ENCODE data around the gene AKAP6.

The AKAP6 gene

DNA sequence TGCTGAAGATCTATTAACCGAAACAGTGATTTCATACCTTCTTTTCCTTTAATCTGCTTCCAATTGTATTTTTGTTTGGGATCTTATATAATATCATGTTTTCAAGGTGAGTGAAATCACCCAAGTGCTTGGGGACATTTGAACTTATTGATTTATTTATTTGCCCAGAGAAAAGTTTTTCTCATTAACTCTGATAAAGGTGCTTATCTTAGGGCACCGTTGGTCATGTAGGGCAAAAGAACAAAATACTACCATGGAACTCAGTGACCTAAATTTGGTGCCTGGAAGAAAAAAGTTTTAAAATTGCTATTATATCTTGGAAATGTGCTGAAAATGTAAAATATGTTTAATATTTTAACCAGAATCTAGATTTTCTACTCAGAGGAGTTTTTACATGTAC lies 402.2 kb downstream of the AKAP6 start:
- no peaks in the 10 kb centered on the region for H4K20me1 ChIP-seq (ENCODE audit: control insufficient read depth, insufficient read depth, low read depth, low read length)
- H3K4me1 ChIP-seq (ENCODE audit: control insufficient read depth, low read length) = no peaks in the 10 kb centered on the region
- H3K79me2 ChIP-seq (ENCODE audit: control insufficient read depth, low read length) = no peaks in the 10 kb centered on the region
- TF ChIP-seq EZH2phosphoT487 (IDR thresholded peaks at IDR 0.05; ENCODE audit: borderline replicate concordance, low read length) = no peak
- H3K4me2 ChIP-seq (ENCODE audit: low read length) = no peak overlapping the region
- H3K27ac ChIP-seq (ENCODE audit: low read depth, low read length) = no peak overlapping the region
- H3K36me3 ChIP-seq (ENCODE audit: control insufficient read depth, low read length) = no peaks in the 10 kb centered on the region
- H3K4me3 ChIP-seq (ENCODE audit: low read length) = no peak overlapping the region
- no peaks in the 10 kb centered on the region for H3F3A ChIP-seq (ENCODE audit: control insufficient read depth, insufficient read depth)
- no peaks in the 10 kb centered on the region for H3K9me3 ChIP-seq (ENCODE audit: control insufficient read depth, insufficient read depth, low read length)
- no peaks in the 10 kb centered on the region for H3K9me2 ChIP-seq (replicated peaks; ENCODE audit: control insufficient read depth, low read length)
- H3K27me3 ChIP-seq (ENCODE audit: control insufficient read depth, low read length) = no peaks in the 10 kb centered on the region

DNA sequence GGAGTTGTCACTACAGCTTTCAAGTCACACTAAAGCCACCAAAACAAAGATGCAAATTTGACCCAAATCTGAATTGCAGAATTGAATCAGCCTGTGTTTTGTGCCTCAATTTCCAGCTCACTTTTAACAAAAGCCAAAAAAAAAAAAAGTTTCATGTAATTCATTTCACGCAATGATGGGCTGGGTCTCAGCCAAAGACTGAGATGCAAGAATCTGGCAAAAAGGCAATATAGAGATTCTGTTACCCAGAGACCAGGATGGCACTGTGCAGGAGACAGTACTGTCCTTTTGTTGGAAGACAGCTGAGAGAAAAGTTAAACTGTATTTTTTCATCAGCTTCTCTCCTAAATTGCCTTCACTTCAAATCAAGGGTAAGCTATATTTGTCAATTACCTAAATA lies 403.9 kb downstream of the AKAP6 start:
- no peaks in the 10 kb centered on the region for H3K9me2 ChIP-seq (replicated peaks; ENCODE audit: control insufficient read depth, low read length)
- H4K20me1 ChIP-seq (ENCODE audit: control insufficient read depth, insufficient read depth, low read depth, low read length) = no peaks in the 10 kb centered on the region
- no peaks in the 10 kb centered on the region for H3K79me2 ChIP-seq (ENCODE audit: control insufficient read depth, low read length)
- H3K9me3 ChIP-seq (ENCODE audit: control insufficient read depth, insufficient read depth, low read length) = no peaks in the 10 kb centered on the region
- no peaks in the 10 kb centered on the region for H3F3A ChIP-seq (ENCODE audit: control insufficient read depth, insufficient read depth)
- H3K27ac ChIP-seq (ENCODE audit: low read depth, low read length) = no peak overlapping the region
- no peaks in the 10 kb centered on the region for H3K27me3 ChIP-seq (ENCODE audit: control insufficient read depth, low read length)
- H3K4me1 ChIP-seq (ENCODE audit: control insufficient read depth, low read length) = no peaks in the 10 kb centered on the region
- H3K36me3 ChIP-seq (ENCODE audit: control insufficient read depth, low read length) = no peaks in the 10 kb centered on the region
- no peak overlapping the region for H3K4me2 ChIP-seq (ENCODE audit: low read length)
- no peak overlapping the region for H3K4me3 ChIP-seq (ENCODE audit: low read length)
- TF ChIP-seq EZH2phosphoT487 (IDR thresholded peaks at IDR 0.05; ENCODE audit: borderline replicate concordance, low read length) = no peak
- TF ChIP-seq CTCF (IDR thresholded peaks at IDR 0.05; ENCODE audit: low read depth, low read length, poor library complexity, severe bottlenecking) = no peak

DNA sequence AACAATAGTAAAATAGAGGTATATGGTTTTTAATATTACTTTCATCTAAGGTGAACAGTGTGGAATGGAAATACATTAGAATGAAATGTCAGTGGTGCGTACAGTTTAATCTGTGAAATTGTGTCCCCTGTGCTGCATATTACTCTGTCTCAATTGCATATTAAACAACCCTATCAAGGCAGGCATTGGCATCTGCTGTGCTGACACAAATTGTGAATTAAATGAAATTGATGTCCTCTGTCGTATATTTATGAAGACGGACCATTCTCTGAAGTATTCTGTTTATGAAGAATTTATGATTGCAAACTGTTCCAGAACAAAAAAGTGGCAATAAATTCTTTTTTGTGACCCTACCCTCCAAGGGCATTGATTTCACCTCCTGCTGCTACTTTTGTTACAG lies 405.2 kb downstream of the AKAP6 start:
- H3K4me1 ChIP-seq (ENCODE audit: control insufficient read depth, low read length) = no peaks in the 10 kb centered on the region
- TF ChIP-seq CTCF (IDR thresholded peaks at IDR 0.05; ENCODE audit: low read depth, low read length, poor library complexity, severe bottlenecking) (no peak), EZH2phosphoT487 (IDR thresholded peaks at IDR 0.05; ENCODE audit: borderline replicate concordance, low read length) (no peak)
- H3K27me3 ChIP-seq (ENCODE audit: control insufficient read depth, low read length) = no peaks in the 10 kb centered on the region
- H3K4me2 ChIP-seq (ENCODE audit: low read length) = no peak overlapping the region
- H3K4me3 ChIP-seq (ENCODE audit: low read length) = no peak overlapping the region
- no peak overlapping the region for H3K27ac ChIP-seq (ENCODE audit: low read depth, low read length)
- H3K9me3 ChIP-seq (ENCODE audit: control insufficient read depth, insufficient read depth, low read length) = no peaks in the 10 kb centered on the region
- H3K9me2 ChIP-seq (replicated peaks; ENCODE audit: control insufficient read depth, low read length) = no peaks in the 10 kb centered on the region
- H3F3A ChIP-seq (ENCODE audit: control insufficient read depth, insufficient read depth) = no peaks in the 10 kb centered on the region
- H3K36me3 ChIP-seq (ENCODE audit: control insufficient read depth, low read length) = no peaks in the 10 kb centered on the region
- no peaks in the 10 kb centered on the region for H3K79me2 ChIP-seq (ENCODE audit: control insufficient read depth, low read length)
- H4K20me1 ChIP-seq (ENCODE audit: control insufficient read depth, insufficient read depth, low read depth, low read length) = no peaks in the 10 kb centered on the region

DNA sequence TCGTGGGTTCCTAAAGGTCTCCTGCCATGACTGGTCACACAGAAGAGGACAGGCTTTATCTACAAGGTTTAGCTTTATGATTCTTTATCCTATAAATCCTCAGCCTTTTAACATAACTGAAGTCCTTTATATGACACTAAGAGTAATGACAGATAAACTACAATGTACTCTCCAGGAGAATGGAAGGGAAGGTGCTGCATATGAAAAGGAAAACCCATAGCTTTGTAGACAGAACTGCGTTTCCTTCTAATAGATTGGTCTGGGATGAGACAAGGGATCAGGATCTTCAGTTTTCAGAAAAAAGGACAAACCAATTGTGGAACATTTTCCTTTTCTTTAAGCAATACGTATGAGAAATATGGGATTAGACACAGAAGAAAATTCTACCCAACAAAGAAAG lies 408.5 kb downstream of the AKAP6 start:
- H3K4me2 ChIP-seq (ENCODE audit: low read length) = no peak overlapping the region
- H3F3A ChIP-seq (ENCODE audit: control insufficient read depth, insufficient read depth) = no peaks in the 10 kb centered on the region
- H3K36me3 ChIP-seq (ENCODE audit: control insufficient read depth, low read length) = no peaks in the 10 kb centered on the region
- no peaks in the 10 kb centered on the region for H3K4me1 ChIP-seq (ENCODE audit: control insufficient read depth, low read length)
- TF ChIP-seq EZH2phosphoT487 (IDR thresholded peaks at IDR 0.05; ENCODE audit: borderline replicate concordance, low read length) (no peak), CTCF (IDR thresholded peaks at IDR 0.05; ENCODE audit: low read depth, low read length, poor library complexity, severe bottlenecking) (no peak)
- no peaks in the 10 kb centered on the region for H3K79me2 ChIP-seq (ENCODE audit: control insufficient read depth, low read length)
- H3K9me3 ChIP-seq (ENCODE audit: control insufficient read depth, insufficient read depth, low read length) = no peaks in the 10 kb centered on the region
- no peaks in the 10 kb centered on the region for H3K27me3 ChIP-seq (ENCODE audit: control insufficient read depth, low read length)
- H3K9me2 ChIP-seq (replicated peaks; ENCODE audit: control insufficient read depth, low read length) = no peaks in the 10 kb centered on the region
- no peak overlapping the region for H3K4me3 ChIP-seq (ENCODE audit: low read length)
- H3K27ac ChIP-seq (ENCODE audit: low read depth, low read length) = no peak overlapping the region
- no peaks in the 10 kb centered on the region for H4K20me1 ChIP-seq (ENCODE audit: control insufficient read depth, insufficient read depth, low read depth, low read length)
